A673 (cell line): Measurements from ENCODE around the gene NOTCH3. TPM values are rescaled to one million over a fixed set of nuclear protein-coding genes. Genes with fewer than 3 reads are reported as not detected.

Experiments used
- BruUV-seq: library from RNA; stranded (reverse); fragments of 400-500 nt; replicated peaks from 2 replicates; lab custom pipeline; 2021; lab: Mats Ljungman, UMichigan
- CTCF ChIA-PET: fragments of 300-600 bp; sonication (Branson Sonifier 250); formaldehyde crosslinking; loops from one replicate; lab custom pipeline; 2022; ENCODE audit warnings: antibody characterized with exemption; lab: Charles Lee
- POLR2A ChIA-PET: fragments of 300-600 bp; sonication (Branson Sonifier 250); formaldehyde crosslinking; loops from one replicate; lab custom pipeline; 2022; ENCODE audit warnings: antibody characterized with exemption; ENCODE audit not compliant: low non-redundant PET; lab: Charles Lee
- DNase-seq: peaks from one replicate; pipeline ENCODE4 v3.0.0-alpha.2; 2015; ENCODE audit warnings: low spot score
- H3K27ac ChIP-seq: fragments of 200-600 bp; sonication (generic); 2 replicates; pipeline ENCODE4 v1.5.1; 2016; ENCODE audit warnings: mixed run types, low read depth, mild to moderate bottlenecking, mixed read lengths, antibody characterized with exemption, low read length; ENCODE audit not compliant: poor library complexity, severe bottlenecking
- H3K27me3 ChIP-seq: fragments of 200-600 bp; sonication (generic); replicated peaks from 2 replicates; pipeline ENCODE4 v1.6.1; 2017; ENCODE audit warnings: mixed run types, low read depth, mild to moderate bottlenecking, mixed read lengths, antibody characterized with exemption, low read length; ENCODE audit not compliant: insufficient read depth, poor library complexity
- H3K36me3 ChIP-seq: fragments of 200-600 bp; sonication (generic); 2 replicates; pipeline ENCODE4 v1.6.1; 2016; ENCODE audit warnings: mixed run types, mild to moderate bottlenecking, mixed read lengths, antibody characterized with exemption, low read length; ENCODE audit not compliant: insufficient read depth, poor library complexity, severe bottlenecking
- H3K4me1 ChIP-seq: fragments of 200-600 bp; sonication (generic); 2 replicates; pipeline ENCODE4 v1.6.1; 2017; ENCODE audit warnings: mixed run types, mild to moderate bottlenecking, mixed read lengths, antibody characterized with exemption, low read length; ENCODE audit not compliant: insufficient read depth, poor library complexity, severe bottlenecking
- H3K4me3 ChIP-seq: fragments of 200-600 bp; sonication (generic); 2 replicates; pipeline ENCODE4 v1.5.1; 2016; ENCODE audit warnings: low read depth, mixed run types, mild to moderate bottlenecking, mixed read lengths, low read length; ENCODE audit not compliant: poor library complexity, severe bottlenecking
- H3K9me3 ChIP-seq: fragments of 200-600 bp; sonication (generic); 2 replicates; pipeline ENCODE4 v1.6.1; 2016; ENCODE audit warnings: mixed run types, low read depth, mild to moderate bottlenecking, mixed read lengths, antibody characterized with exemption, low read length; ENCODE audit not compliant: poor library complexity, severe bottlenecking
- CTCF ChIP-seq: fragments of 300-800, 200-600 bp; sonication (generic); conservative IDR thresholded peaks from 2 replicates; pipeline ENCODE4 v1.5.1; 2017; ENCODE audit warnings: low read depth, mild to moderate bottlenecking, antibody characterized with exemption, low read length, moderate library complexity, mixed read lengths
- EZH2 ChIP-seq: fragments of 200-600 bp; sonication (generic); IDR thresholded peaks from 2 replicates; pipeline ENCODE4 v1.6.1; 2017; ENCODE audit warnings: borderline replicate concordance, low read depth, mild to moderate bottlenecking, mixed read lengths, antibody characterized with exemption, low read length; ENCODE audit not compliant: poor library complexity, severe bottlenecking
- intact Hi-C: fragments of 100-400 bp; cut with micrococcal nuclease; formaldehyde crosslinking; loops from one replicate; pipeline ENCODE4 v1.10.0; 2022; ENCODE audit not compliant: unreplicated experiment
- total RNA-seq: library from RNA; stranded (reverse); gene quantifications from 2 replicates; pipeline ENCODE4 v1.2.3, GENCODE V29; 2021

The NOTCH3 gene
- total RNA-seq, 1 experiment from 2014 or later, result 19.7 TPM

GRCh38 chr19:15249528-15249874 lies 48.7 kb upstream of the NOTCH3 start:
- Histone ChIP-seq H3K9me3 (no peaks in the 10 kb centered on the region), H3K27ac (no peak overlapping the region), H3K4me3 (no peak overlapping the region), H3K36me3 (peaks cover 71% of the 10 kb centered on the region), H3K4me1 (peaks cover 21% of the 10 kb centered on the region), H3K27me3 (no peaks in the 10 kb centered on the region)
- ChIA-PET CTCF (interaction anchor here (1.1 kb wide), 1 partner anchor 88 kb away, joined by 3 read pairs; no protein-coding TSS in a partner anchor), POLR2A (no interaction called here)
- BruUV-seq, result no TSS peak
- TF ChIP-seq EZH2 (no peak), CTCF (no peak)
- no peak for DNase-seq
- intact Hi-C loops, result no loop called here

GRCh38 chr19:15248648-15249527 lies 48.1 kb upstream of the NOTCH3 start:
- POLR2A ChIA-PET, result no interaction called here
- CTCF ChIA-PET, result interaction anchor here (0.6 to 1.1 kb wide), 2 partner anchors 88 to 136 kb away, joined by 3 to 11 read pairs; no protein-coding TSS in a partner anchor
- peaks cover 70% of the 10 kb centered on the region for H3K36me3 ChIP-seq
- peaks cover 21% of the 10 kb centered on the region for H3K4me1 ChIP-seq
- no peaks in the 10 kb centered on the region for H3K27me3 ChIP-seq
- BruUV-seq, result no TSS peak
- no peaks in the 10 kb centered on the region for H3K9me3 ChIP-seq
- H3K27ac ChIP-seq, result no peak overlapping the region
- TF ChIP-seq CTCF (no peak), EZH2 (no peak)
- H3K4me3 ChIP-seq, result no peak overlapping the region
- intact Hi-C loops, result no loop called here
- no peak for DNase-seq

- ChIA-PET CTCF (no interaction called here), POLR2A (no interaction called here)
- Histone ChIP-seq H3K4me3 (no peak overlapping the region), H3K27me3 (no peaks in the 10 kb centered on the region), H3K9me3 (no peaks in the 10 kb centered on the region), H3K27ac (no peak overlapping the region), H3K4me1 (peaks cover 21% of the 10 kb centered on the region), H3K36me3 (peaks cover 69% of the 10 kb centered on the region)
- TF ChIP-seq EZH2 (no peak), CTCF (no peak)
- DNase-seq, result no peak
- intact Hi-C loops, result no loop called here
- no TSS peak for BruUV-seq
Observed at GRCh38 chr19:15248106-15248505, 47.3 kb upstream of the NOTCH3 start.
